Transverse colon (tissue), 4 donors: ENCODE measurements around the gene C1orf56. TPM values are rescaled to one million over a fixed set of nuclear protein-coding genes. Genes with fewer than 3 reads are reported as not detected.

Experiments used
- DNase-seq: peaks from one replicate; pipeline ENCODE4 v3.0.0-alpha.2; 2019
- H3K27ac ChIP-seq, 4 donors: fragments of 200-600 bp; sonication (generic); 2 replicates each; pipeline ENCODE4 v1.5.1; 2016 to 2018; ENCODE audit warnings: inconsistent platforms in 4 of 4
- H3K27me3 ChIP-seq: fragments of 200-600 bp; sonication (generic); 2 replicates; pipeline ENCODE4 v1.5.1; 2017; ENCODE audit warnings: inconsistent platforms
- H3K36me3 ChIP-seq, 4 donors: fragments of 200-600 bp; sonication (generic); 2 replicates each; pipeline ENCODE4 v1.5.1; 2017 to 2019; ENCODE audit warnings: inconsistent platforms in 4 of 4
- H3K4me1 ChIP-seq, 4 donors: fragments of 200-600 bp; sonication (generic); 2 replicates each; pipeline ENCODE4 v1.5.1; 2017 to 2020; ENCODE audit warnings: inconsistent platforms in 4 of 4
- H3K4me3 ChIP-seq, 4 donors: fragments of 200-600 bp; sonication (generic); 1 replicate in 1 of 4; 2 replicates in 3 of 4; pipeline versions ENCODE4 v1.5.1 to v1.6.1; 2017 to 2019; ENCODE audit warnings: inconsistent platforms in 4 of 4
- H3K9me3 ChIP-seq, 2 donors: fragments of 200-600 bp; sonication (generic); 2 replicates each; pipeline ENCODE4 v1.5.1; 2017 to 2019; ENCODE audit warnings: inconsistent platforms in 2 of 2
- EP300 ChIP-seq: sonication (generic); formaldehyde crosslinking; IDR thresholded peaks from one replicate; pipeline ENCODE4 v1.6.1; 2017; ENCODE audit warnings: antibody characterized with exemption, low read depth
- POLR2A ChIP-seq: fragments of 450-650 bp; IDR thresholded peaks from one replicate; pipeline ENCODE4 v1.6.1; 2016; ENCODE audit warnings: antibody characterized with exemption, mild to moderate bottlenecking, moderate library complexity
- POLR2AphosphoS5 ChIP-seq, 3 donors: sonication (generic); formaldehyde crosslinking; IDR thresholded peaks; one replicate each; pipeline ENCODE4 v1.6.1; 2016; ENCODE audit warnings: antibody characterized with exemption in 3 of 3
- WGBS, 2 donors: methylation state at CpG; one replicate each; pipeline ENCODE4 v1.1.5; 2018; ENCODE audit warnings: low coverage in 1 of 2; 5-methylcytosine and 5-hydroxymethylcytosine counted together
- in situ Hi-C, 4 donors: fragments of 200-750 bp; cut with MboI; loops; one replicate each; pipeline versions ENCODE4 v1.15.0 to v1.15.1; 2017; ENCODE audit warnings: low sequenced_read_pairs in 3 of 4, low pct_ligation_motif_present in 1 of 4, low pct_unique_long_range_greater_than_20kb in 1 of 4
- intact Hi-C: fragments of 100-400 bp; cut with DNase I; formaldehyde crosslinking; loops from one replicate; pipeline ENCODE4 v1.15.1; 2023; ENCODE audit warnings: low total_unique reads
- total RNA-seq, 4 donors: library from RNA; depleted of rRNA; stranded (reverse); fragments of >200 nt; gene quantifications; one replicate each; pipeline ENCODE4 v1.1.0, GENCODE V29; 2016
- TF ChIP-seq, protein P1 (sequence below), 5 experiments: fragments of 200-600 bp in 3 of 5; fragments of 450-650 bp in 2 of 5; sonication (generic) in 3 of 5; IDR thresholded peaks; 1 replicate in 2 of 5; 2 replicates in 3 of 5; pipeline ENCODE4 v1.5.1; 2016 to 2017; ENCODE audit warnings: antibody characterized with exemption in 5 of 5, inconsistent platforms in 3 of 5, mild to moderate bottlenecking in 2 of 5, moderate library complexity in 1 of 5

C1orf56 gene
- total RNA-seq, 4 donors from 2014 or later, result 1.5 to 3.7 (median 2.8) TPM

DNA sequence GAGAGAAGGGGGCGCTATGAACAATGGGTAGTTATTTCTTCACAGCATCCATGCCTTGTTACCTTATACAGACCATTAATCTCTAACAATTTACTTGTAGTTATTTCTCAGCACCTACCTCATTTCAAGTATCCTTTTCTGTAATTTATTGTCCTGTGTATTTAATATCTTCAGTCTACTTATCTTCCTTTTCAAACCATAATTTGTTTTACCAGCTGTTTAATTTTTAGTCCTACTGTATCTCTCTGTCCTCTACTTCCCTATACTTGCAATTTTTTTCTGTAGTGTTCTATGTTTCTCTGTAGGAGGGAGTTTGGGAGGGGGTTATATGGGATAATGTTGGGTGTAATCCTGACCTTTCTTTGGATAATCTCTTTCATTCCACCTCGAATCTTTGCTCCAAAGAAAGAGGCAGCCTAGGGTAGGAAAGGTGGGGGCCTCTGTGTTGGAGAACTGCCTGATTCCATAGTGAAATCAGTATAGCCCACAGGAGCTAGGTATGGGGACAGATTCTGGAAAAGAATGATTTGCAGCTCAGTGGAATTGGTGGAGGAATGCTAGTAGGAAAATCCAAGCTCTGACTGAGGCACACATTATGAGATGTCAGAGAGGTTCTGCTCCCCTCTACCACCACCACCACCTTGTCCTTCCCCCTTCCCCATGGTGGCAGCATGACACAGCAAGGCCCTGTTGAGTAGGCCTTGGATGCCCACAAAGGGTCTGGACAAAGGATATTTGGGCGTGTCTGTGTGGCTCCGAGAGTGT, 13.3 kb downstream of the C1orf56 start:
- no peak for DNase-seq
- in situ Hi-C loops (no loop called here), intact Hi-C loops (no loop called here)
- H3K4me1 ChIP-seq, result peaks cover 20 to 40% (median 31%) of the 10 kb centered on the region in 4 donors
- H3K27me3 ChIP-seq, result no peaks in the 10 kb centered on the region
- H3K36me3 ChIP-seq, result peaks cover 0 to under 1% (median 0%) of the 10 kb centered on the region in 4 donors
- WGBS, 2 donors, result 67 to 72% methylated on average over 3 to 4 of the region's 4 CpGs
- H3K4me3 ChIP-seq, result peak overlapping the region in 3 of 4 donors; percentile 83 to 92 (median 86)
- peak overlapping the region; percentile 94 to 96 (median 96) for H3K27ac ChIP-seq
- TF ChIP-seq, protein P1, sequence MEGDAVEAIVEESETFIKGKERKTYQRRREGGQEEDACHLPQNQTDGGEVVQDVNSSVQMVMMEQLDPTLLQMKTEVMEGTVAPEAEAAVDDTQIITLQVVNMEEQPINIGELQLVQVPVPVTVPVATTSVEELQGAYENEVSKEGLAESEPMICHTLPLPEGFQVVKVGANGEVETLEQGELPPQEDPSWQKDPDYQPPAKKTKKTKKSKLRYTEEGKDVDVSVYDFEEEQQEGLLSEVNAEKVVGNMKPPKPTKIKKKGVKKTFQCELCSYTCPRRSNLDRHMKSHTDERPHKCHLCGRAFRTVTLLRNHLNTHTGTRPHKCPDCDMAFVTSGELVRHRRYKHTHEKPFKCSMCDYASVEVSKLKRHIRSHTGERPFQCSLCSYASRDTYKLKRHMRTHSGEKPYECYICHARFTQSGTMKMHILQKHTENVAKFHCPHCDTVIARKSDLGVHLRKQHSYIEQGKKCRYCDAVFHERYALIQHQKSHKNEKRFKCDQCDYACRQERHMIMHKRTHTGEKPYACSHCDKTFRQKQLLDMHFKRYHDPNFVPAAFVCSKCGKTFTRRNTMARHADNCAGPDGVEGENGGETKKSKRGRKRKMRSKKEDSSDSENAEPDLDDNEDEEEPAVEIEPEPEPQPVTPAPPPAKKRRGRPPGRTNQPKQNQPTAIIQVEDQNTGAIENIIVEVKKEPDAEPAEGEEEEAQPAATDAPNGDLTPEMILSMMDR (IDR thresholded peaks at IDR 0.05), result no peak
- TF ChIP-seq POLR2AphosphoS5 (IDR thresholded peaks at IDR 0.05) (no peak), EP300 (no peak), POLR2A (no peak)
- no peaks in the 10 kb centered on the region for H3K9me3 ChIP-seq

DNA sequence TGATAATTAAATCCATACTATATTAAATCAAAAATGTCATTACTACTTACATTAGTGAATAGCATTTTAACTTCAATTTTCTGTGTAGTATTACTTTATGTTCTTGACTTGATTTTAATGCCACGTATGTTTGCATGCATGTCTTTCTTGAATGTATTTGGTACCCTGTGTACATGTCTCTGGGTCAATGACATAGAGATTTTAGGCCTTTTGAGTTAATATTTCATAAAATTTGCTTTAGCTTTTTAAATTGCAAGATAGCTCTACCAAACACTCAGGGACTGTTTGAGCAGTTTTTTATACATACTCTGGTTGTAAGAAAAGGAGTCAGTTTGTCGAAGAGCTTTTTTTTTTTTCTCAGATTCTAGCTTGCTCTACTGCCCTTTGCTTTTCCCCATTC, 14.2 kb downstream of the C1orf56 start:
- H3K4me1 ChIP-seq, result peaks cover 13 to 31% (median 22%) of the 10 kb centered on the region in 4 donors
- H3K36me3 ChIP-seq, result no peaks in the 10 kb centered on the region
- H3K27ac ChIP-seq, result no peak overlapping the region
- in situ Hi-C loops, result no loop called here
- H3K9me3 ChIP-seq, result no peaks in the 10 kb centered on the region
- 88 to 90% methylated on average over 1 to 2 of the region's 2 CpGs for WGBS, 2 donors
- TF ChIP-seq EP300 (no peak), POLR2AphosphoS5 (IDR thresholded peaks at IDR 0.05) (no peak), POLR2A (no peak)
- TF ChIP-seq, protein P1 (IDR thresholded peaks at IDR 0.05), result no peak
- H3K4me3 ChIP-seq, result no peak overlapping the region
- intact Hi-C loops, result no loop called here
- DNase-seq, result no peak
- H3K27me3 ChIP-seq, result no peaks in the 10 kb centered on the region

DNA sequence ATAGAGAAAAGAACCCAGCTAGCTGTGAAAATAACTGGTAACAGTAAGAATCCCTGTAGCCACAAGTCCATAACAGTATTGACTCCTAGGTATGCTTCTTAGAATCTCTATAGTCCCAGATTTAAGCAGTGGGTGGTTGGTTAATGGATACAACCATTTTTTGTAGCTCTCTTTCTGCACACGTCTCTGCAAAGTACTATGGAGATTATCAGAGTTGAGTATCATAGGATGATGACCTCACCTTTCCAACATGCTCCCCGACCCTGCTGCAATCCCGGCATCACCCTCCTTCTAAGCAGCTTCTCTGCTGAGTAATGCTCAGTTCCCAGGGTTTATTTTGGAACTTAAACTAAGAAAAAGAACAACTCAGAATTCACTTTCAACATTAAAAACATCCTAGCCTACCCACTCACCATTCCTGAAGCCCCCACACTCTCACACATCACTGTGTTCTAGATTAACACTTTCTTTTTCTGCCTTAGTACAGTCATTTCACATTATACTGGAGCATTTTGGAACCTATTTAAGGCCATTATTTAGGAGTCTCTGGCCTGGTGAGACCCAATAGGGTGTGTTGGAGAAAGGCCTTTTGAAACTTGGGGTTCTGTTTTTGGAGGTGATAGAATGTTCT, 15.3 kb downstream of the C1orf56 start:
- WGBS, 2 donors, result 67 to 76% methylated on average over 3 of the region's 3 CpGs
- Histone ChIP-seq H3K4me1 (peaks cover 4 to 20% (median 11%) of the 10 kb centered on the region in 4 donors), H3K27ac (no peak overlapping the region)

DNA sequence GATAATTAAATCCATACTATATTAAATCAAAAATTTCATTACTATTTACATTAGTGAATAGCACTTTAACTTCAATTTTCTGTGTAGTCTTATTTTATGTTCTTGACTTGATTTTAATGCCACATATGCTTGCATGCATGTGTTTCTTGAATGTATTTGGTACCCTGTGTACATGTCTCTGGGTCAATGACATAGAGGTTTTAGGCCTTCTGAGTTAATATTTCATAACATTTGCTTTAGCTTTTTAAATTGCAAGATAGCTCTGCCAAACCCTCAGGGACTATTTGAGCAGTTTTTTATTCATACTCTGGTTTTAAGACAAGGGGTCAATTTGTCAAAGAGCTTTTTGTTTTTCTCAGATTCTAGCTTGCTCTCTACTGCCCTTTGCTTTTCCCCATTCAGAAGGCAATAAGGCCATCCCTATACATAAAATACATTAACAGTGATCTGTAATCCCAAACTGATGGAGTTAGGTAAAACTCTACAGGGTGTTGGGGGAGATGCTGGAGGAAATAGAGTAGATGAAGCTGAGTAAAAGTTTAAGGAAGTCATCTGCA, 17.6 kb downstream of the C1orf56 start:
- in situ Hi-C loops, result no loop called here
- intact Hi-C loops, result no loop called here
- Histone ChIP-seq H3K27ac (no peak overlapping the region), H3K9me3 (no peaks in the 10 kb centered on the region), H3K4me1 (peaks cover 4 to 11% (median 6%) of the 10 kb centered on the region in 4 donors), H3K4me3 (no peak overlapping the region), H3K27me3 (no peaks in the 10 kb centered on the region), H3K36me3 (no peaks in the 10 kb centered on the region)
- no peak for TF ChIP-seq EP300
- TF ChIP-seq, protein P1 (IDR thresholded peaks at IDR 0.05), result no peak
- TF ChIP-seq POLR2AphosphoS5 (IDR thresholded peaks at IDR 0.05), result no peak
- TF ChIP-seq POLR2A, result no peak
- DNase-seq, result no peak

More for the DNA sequence above, 15.3 kb downstream of the C1orf56 start:
- intact Hi-C loops (no loop called here), in situ Hi-C loops (no loop called here)
- Histone ChIP-seq H3K9me3 (no peaks in the 10 kb centered on the region), H3K27me3 (no peaks in the 10 kb centered on the region), H3K4me3 (no peak overlapping the region), H3K36me3 (no peaks in the 10 kb centered on the region)
- no peak for TF ChIP-seq POLR2A
- no peak for TF ChIP-seq EP300
- TF ChIP-seq, protein P1 (IDR thresholded peaks at IDR 0.05), result no peak
- no peak for TF ChIP-seq POLR2AphosphoS5 (IDR thresholded peaks at IDR 0.05)
- DNase-seq, result no peak
